Gastroesophageal sphincter (tissue), 3 donors: ENCODE data around the gene FGF19.
A peak's percentile ranks its signal among the peaks of the same experiment; 100 is the strongest.

Experiments
- EP300 ChIP-seq: sonication (generic); formaldehyde crosslinking; IDR thresholded peaks from one replicate; pipeline ENCODE4 v1.6.1; 2017; ENCODE audit warnings: antibody characterized with exemption, mild to moderate bottlenecking
- POLR2A ChIP-seq, 2 donors: fragments of 450-650 bp; IDR thresholded peaks; one replicate each; pipeline ENCODE4 v1.6.1; 2017; ENCODE audit warnings: antibody characterized with exemption in 2 of 2, mild to moderate bottlenecking in 2 of 2, moderate library complexity in 1 of 2
- POLR2AphosphoS5 ChIP-seq: sonication (generic); formaldehyde crosslinking; IDR thresholded peaks from one replicate; pipeline ENCODE4 v1.6.1; 2017; ENCODE audit warnings: antibody characterized with exemption
- TF ChIP-seq, protein P1 (sequence below), 4 experiments: fragments of 200-600 bp in 2 of 4; fragments of 450-650 bp in 2 of 4; sonication (generic) in 1 of 4; IDR thresholded peaks; one replicate each; pipeline ENCODE4 v1.5.1; 2017 to 2019; ENCODE audit warnings: antibody characterized with exemption in 4 of 4, mild to moderate bottlenecking in 2 of 4, moderate library complexity in 2 of 4

DNA sequence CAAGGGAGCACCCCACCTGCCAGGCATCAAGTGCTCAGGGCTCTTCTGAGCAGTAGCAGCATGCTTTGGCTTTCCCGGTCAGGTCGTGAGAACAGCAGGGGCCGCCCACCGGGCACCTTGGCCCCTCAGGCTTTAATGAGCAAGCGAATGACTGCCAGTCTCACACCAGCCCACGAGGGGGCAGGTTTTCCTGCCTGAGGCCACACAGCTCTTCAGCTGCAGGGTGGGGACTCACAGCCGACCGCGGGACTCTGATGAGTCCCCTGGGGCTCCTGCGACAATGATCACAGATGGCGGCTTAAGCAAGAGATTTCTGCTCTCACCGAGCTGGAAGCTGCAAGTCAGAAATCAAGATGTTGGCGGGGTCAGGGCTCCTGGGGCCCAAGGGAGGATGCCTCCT, 14.3 kb upstream of the FGF19 start:
- TF ChIP-seq POLR2A (IDR thresholded peaks at IDR 0.05) (no peak), POLR2AphosphoS5 (no peak), EP300 (no peak)
- TF ChIP-seq, protein P1, sequence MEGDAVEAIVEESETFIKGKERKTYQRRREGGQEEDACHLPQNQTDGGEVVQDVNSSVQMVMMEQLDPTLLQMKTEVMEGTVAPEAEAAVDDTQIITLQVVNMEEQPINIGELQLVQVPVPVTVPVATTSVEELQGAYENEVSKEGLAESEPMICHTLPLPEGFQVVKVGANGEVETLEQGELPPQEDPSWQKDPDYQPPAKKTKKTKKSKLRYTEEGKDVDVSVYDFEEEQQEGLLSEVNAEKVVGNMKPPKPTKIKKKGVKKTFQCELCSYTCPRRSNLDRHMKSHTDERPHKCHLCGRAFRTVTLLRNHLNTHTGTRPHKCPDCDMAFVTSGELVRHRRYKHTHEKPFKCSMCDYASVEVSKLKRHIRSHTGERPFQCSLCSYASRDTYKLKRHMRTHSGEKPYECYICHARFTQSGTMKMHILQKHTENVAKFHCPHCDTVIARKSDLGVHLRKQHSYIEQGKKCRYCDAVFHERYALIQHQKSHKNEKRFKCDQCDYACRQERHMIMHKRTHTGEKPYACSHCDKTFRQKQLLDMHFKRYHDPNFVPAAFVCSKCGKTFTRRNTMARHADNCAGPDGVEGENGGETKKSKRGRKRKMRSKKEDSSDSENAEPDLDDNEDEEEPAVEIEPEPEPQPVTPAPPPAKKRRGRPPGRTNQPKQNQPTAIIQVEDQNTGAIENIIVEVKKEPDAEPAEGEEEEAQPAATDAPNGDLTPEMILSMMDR (IDR thresholded peaks at IDR 0.05): peak in 1 of 4 experiments; percentile 30
